HG03025 (cell line): ENCODE results near the gene HMCN2.

Experiments
- ATAC-seq: cut with Tn5 transposase; IDR thresholded peaks from one replicate; pipeline ENCODE4 v1.9.1; 2021; ENCODE audit warnings: mild to moderate bottlenecking, moderate library complexity; ENCODE audit not compliant: unreplicated experiment, low FRiP score

Gene HMCN2

GRCh38 chr9:130459941-130460669 is 194.5 kb downstream of the HMCN2 start:
- ATAC-seq: no peak

GRCh38 chr9:130461218-130461630 is 195.7 kb downstream of the HMCN2 start:
- ATAC-seq: no peak

- no peak for ATAC-seq
Observed at GRCh38 chr9:130461731-130462130, 196.2 kb downstream of the HMCN2 start.

- ATAC-seq: no peak
Observed at GRCh38 chr9:130462685-130463540, 197.4 kb downstream of the HMCN2 start.

- ATAC-seq: no peak
Observed at GRCh38 chr9:130463763-130464745, 198.5 kb downstream of the HMCN2 start.

GRCh38 chr9:130465383-130466096 is 200.0 kb downstream of the HMCN2 start:
- no peak for ATAC-seq

GRCh38 chr9:130466537-130467217 is 201.1 kb downstream of the HMCN2 start:
- no peak for ATAC-seq

GRCh38 chr9:130467316-130467715 is 201.8 kb downstream of the HMCN2 start:
- no peak for ATAC-seq

GRCh38 chr9:130468566-130468965 is 203.0 kb downstream of the HMCN2 start:
- ATAC-seq: no peak

- ATAC-seq: no peak
Observed at GRCh38 chr9:130470269-130470668, 204.7 kb downstream of the HMCN2 start.

GRCh38 chr9:130470950-130471349 is 205.4 kb downstream of the HMCN2 start:
- no peak for ATAC-seq

GRCh38 chr9:130471411-130472183 is 206.0 kb downstream of the HMCN2 start:
- no peak for ATAC-seq

- no peak for ATAC-seq
Observed at GRCh38 chr9:130472184-130472705, 206.7 kb downstream of the HMCN2 start.

- no peak for ATAC-seq
Observed at GRCh38 chr9:130473009-130473408, 207.4 kb downstream of the HMCN2 start.

- no peak for ATAC-seq
Observed at GRCh38 chr9:130473566-130473965, 208.0 kb downstream of the HMCN2 start.

- ATAC-seq: no peak
Observed at GRCh38 chr9:130474106-130474505, 208.5 kb downstream of the HMCN2 start.

- no peak for ATAC-seq
Observed at GRCh38 chr9:130476151-130476730, 210.7 kb downstream of the HMCN2 start.

GRCh38 chr9:130477564-130477963 is 212.0 kb downstream of the HMCN2 start:
- no peak for ATAC-seq
